Stimulated activated CD4-positive, alpha-beta T cell treated with anti-CD3 and anti-CD28 coated beads, TNF-alpha, amount 100 ng/mL, for 1 hour (primary cell): ENCODE results near the gene RNF150.

Experiments
- DNase-seq, 3 donors: peaks; one replicate each; pipeline ENCODE4 v3.0.0-alpha.2; 2020; ENCODE audit warnings: low read depth in 3 of 3, low spot score in 1 of 3

The RNF150 gene

GRCh38 chr4:140986045-140986444, 147.2 kb downstream of the RNF150 start:
- DNase-seq = no peak

GRCh38 chr4:140982613-140983340, 150.5 kb downstream of the RNF150 start:
- DNase-seq = no peak

- no peak for DNase-seq
These were observed 152.7 kb downstream of the RNF150 start for GRCh38 chr4:140980426-140981200.

GRCh38 chr4:140976768-140977167, 156.5 kb downstream of the RNF150 start:
- DNase-seq = no peak

- DNase-seq = no peak
These were observed 162.0 kb downstream of the RNF150 start for GRCh38 chr4:140971077-140971792.

- DNase-seq = no peak
These were observed 164.0 kb downstream of the RNF150 start for GRCh38 chr4:140969296-140969695.

GRCh38 chr4:140968371-140968770, 164.9 kb downstream of the RNF150 start:
- no peak for DNase-seq

GRCh38 chr4:140963883-140964282, 169.4 kb downstream of the RNF150 start:
- DNase-seq = no peak

- DNase-seq = no peak
These were observed 177.6 kb downstream of the RNF150 start for GRCh38 chr4:140955641-140956040.

GRCh38 chr4:140952717-140953116, 180.6 kb downstream of the RNF150 start:
- DNase-seq = no peak

- DNase-seq = no peak
These were observed 185.8 kb downstream of the RNF150 start for GRCh38 chr4:140947506-140947905.

- DNase-seq = no peak
These were observed 188.2 kb downstream of the RNF150 start for GRCh38 chr4:140945106-140945505.

- DNase-seq = no peak
These were observed 188.7 kb downstream of the RNF150 start for GRCh38 chr4:140944572-140944971.

- DNase-seq = no peak
These were observed 189.1 kb downstream of the RNF150 start for GRCh38 chr4:140944199-140944515.

- no peak for DNase-seq
These were observed 189.6 kb downstream of the RNF150 start for GRCh38 chr4:140943486-140944198.

GRCh38 chr4:140940589-140940988, 192.7 kb downstream of the RNF150 start:
- DNase-seq = no peak

GRCh38 chr4:140937866-140938265, 195.4 kb downstream of the RNF150 start:
- DNase-seq = no peak

- DNase-seq = no peak
These were observed 198.0 kb downstream of the RNF150 start for GRCh38 chr4:140935254-140935653.

- no peak for DNase-seq
These were observed 200.7 kb downstream of the RNF150 start for GRCh38 chr4:140932501-140933045.

GRCh38 chr4:140931911-140932310, 201.4 kb downstream of the RNF150 start:
- no peak for DNase-seq

GRCh38 chr4:140930557-140930956, 202.7 kb downstream of the RNF150 start:
- no peak for DNase-seq
